HEK293T (cell line): ENCODE results near the gene CDH13.

Source experiments
- CTCF ChIA-PET: fragments of 350-600 bp; formaldehyde crosslinking; extraction: SDS; loops from one replicate; lab custom pipeline; 2021; ENCODE audit warnings: antibody characterized with exemption, inconsistent platforms; lab: Yijun Ruan, JAX
- POLR2A ChIA-PET: fragments of 350-600 bp; formaldehyde crosslinking; extraction: SDS; loops from one replicate; lab custom pipeline; 2020; ENCODE audit warnings: antibody characterized with exemption, inconsistent platforms; lab: Yijun Ruan, JAX
- DNase-seq: peaks from one replicate; pipeline ENCODE4 v3.0.0; 2012; ENCODE audit warnings: mixed read lengths; ENCODE audit errors: extremely low spot score
- ARNT ChIP-seq: fragments of 450-650 bp; IDR thresholded peaks from 2 replicates; pipeline ENCODE4 v1.6.1; 2017; ENCODE audit warnings: mild to moderate bottlenecking
- BHLHE40 ChIP-seq: fragments of 450-650 bp; IDR thresholded peaks from 2 replicates; pipeline ENCODE4 v1.6.1; 2016; ENCODE audit warnings: mild to moderate bottlenecking, moderate library complexity, borderline replicate concordance
- CTBP1 ChIP-seq: fragments of 450-650 bp; IDR thresholded peaks from 2 replicates; pipeline ENCODE4 v1.6.1; 2016; ENCODE audit warnings: borderline replicate concordance
- ELF4 ChIP-seq: fragments of 450-650 bp; IDR thresholded peaks from 2 replicates; pipeline ENCODE4 v1.6.1; 2017; ENCODE audit warnings: antibody characterized with exemption
- FOXA1 ChIP-seq: fragments of 450-650 bp; IDR thresholded peaks from 2 replicates; pipeline ENCODE4 v1.6.1; 2016; ENCODE audit warnings: mild to moderate bottlenecking
- FOXK2 ChIP-seq: fragments of 450-650 bp; IDR thresholded peaks from 2 replicates; pipeline ENCODE4 v1.6.1; 2016; ENCODE audit warnings: mild to moderate bottlenecking
- FOXM1 ChIP-seq: fragments of 450-650 bp; IDR thresholded peaks from 2 replicates; pipeline ENCODE4 v1.6.1; 2017; ENCODE audit warnings: mild to moderate bottlenecking, borderline replicate concordance
- HDGF ChIP-seq: fragments of 450-650 bp; IDR thresholded peaks from 2 replicates; pipeline ENCODE4 v1.6.1; 2017; ENCODE audit warnings: antibody characterized with exemption, borderline replicate concordance
- L3MBTL2 ChIP-seq: fragments of 450-650 bp; conservative IDR thresholded peaks from 2 replicates; pipeline ENCODE4 v1.6.1; 2016; ENCODE audit warnings: mild to moderate bottlenecking
- LEF1 ChIP-seq: fragments of 450-650 bp; IDR thresholded peaks from 2 replicates; pipeline ENCODE4 v1.6.1; 2017; ENCODE audit warnings: mild to moderate bottlenecking, borderline replicate concordance
- NFRKB ChIP-seq: fragments of 450-650 bp; IDR thresholded peaks from 2 replicates; pipeline ENCODE4 v1.6.1; 2016; ENCODE audit warnings: mild to moderate bottlenecking, moderate library complexity
- SP1 ChIP-seq: fragments of 450-650 bp; IDR thresholded peaks from 2 replicates; pipeline ENCODE4 v1.6.1; 2017
- SUZ12 ChIP-seq: fragments of 450-650 bp; IDR thresholded peaks from 2 replicates; pipeline ENCODE4 v1.6.1; 2016; ENCODE audit warnings: mild to moderate bottlenecking
- TARDBP ChIP-seq: fragments of 450-650 bp; IDR thresholded peaks from 2 replicates; pipeline ENCODE4 v1.6.1; 2016
- ZNF384 ChIP-seq: fragments of 450-650 bp; IDR thresholded peaks from 2 replicates; pipeline ENCODE4 v1.6.1; 2016
- TF ChIP-seq, protein P1 (sequence below): fragments of 450-650 bp; IDR thresholded peaks from 2 replicates; pipeline ENCODE4 v1.6.1; 2016

CDH13 gene

GRCh38 chr16:83031524-83031923 is 404.8 kb downstream of the CDH13 start:
- TF ChIP-seq NFRKB (no peak), ZNF384 (no peak), FOXM1 (no peak), LEF1 (no peak)
- POLR2A ChIA-PET = no interaction called here
- DNase-seq = no peak
- CTCF ChIA-PET = no interaction called here

GRCh38 chr16:83037102-83037501 is 410.3 kb downstream of the CDH13 start:
- DNase-seq = no peak
- TF ChIP-seq FOXM1 = no peak
- TF ChIP-seq FOXA1 = no peak
- TF ChIP-seq ARNT = no peak
- TF ChIP-seq NFRKB = no peak
- no peak for TF ChIP-seq TARDBP
- no peak for TF ChIP-seq SUZ12
- no peak for TF ChIP-seq FOXK2
- TF ChIP-seq ELF4 = no peak
- TF ChIP-seq HDGF = no peak
- TF ChIP-seq BHLHE40 = no peak
- TF ChIP-seq L3MBTL2 = no peak
- ChIA-PET CTCF (no interaction called here), POLR2A (no interaction called here)

GRCh38 chr16:83037884-83038283 is 411.1 kb downstream of the CDH13 start:
- DNase-seq = no peak
- POLR2A ChIA-PET = no interaction called here
- CTCF ChIA-PET = no interaction called here
- TF ChIP-seq HDGF = no peak
- no peak for TF ChIP-seq TARDBP
- TF ChIP-seq NFRKB = no peak
- no peak for TF ChIP-seq ARNT
- TF ChIP-seq FOXK2 = no peak
- no peak for TF ChIP-seq FOXM1
- TF ChIP-seq FOXA1 = no peak
- TF ChIP-seq SUZ12 = no peak
- no peak for TF ChIP-seq SP1
- TF ChIP-seq LEF1 = no peak
- TF ChIP-seq, protein P1, sequence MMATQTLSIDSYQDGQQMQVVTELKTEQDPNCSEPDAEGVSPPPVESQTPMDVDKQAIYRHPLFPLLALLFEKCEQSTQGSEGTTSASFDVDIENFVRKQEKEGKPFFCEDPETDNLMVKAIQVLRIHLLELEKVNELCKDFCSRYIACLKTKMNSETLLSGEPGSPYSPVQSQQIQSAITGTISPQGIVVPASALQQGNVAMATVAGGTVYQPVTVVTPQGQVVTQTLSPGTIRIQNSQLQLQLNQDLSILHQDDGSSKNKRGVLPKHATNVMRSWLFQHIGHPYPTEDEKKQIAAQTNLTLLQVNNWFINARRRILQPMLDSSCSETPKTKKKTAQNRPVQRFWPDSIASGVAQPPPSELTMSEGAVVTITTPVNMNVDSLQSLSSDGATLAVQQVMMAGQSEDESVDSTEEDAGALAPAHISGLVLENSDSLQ = no peak
- no peak for TF ChIP-seq L3MBTL2
- no peak for TF ChIP-seq CTBP1
- no peak for TF ChIP-seq ELF4
- TF ChIP-seq BHLHE40 = no peak
- TF ChIP-seq ZNF384 = no peak

DNA sequence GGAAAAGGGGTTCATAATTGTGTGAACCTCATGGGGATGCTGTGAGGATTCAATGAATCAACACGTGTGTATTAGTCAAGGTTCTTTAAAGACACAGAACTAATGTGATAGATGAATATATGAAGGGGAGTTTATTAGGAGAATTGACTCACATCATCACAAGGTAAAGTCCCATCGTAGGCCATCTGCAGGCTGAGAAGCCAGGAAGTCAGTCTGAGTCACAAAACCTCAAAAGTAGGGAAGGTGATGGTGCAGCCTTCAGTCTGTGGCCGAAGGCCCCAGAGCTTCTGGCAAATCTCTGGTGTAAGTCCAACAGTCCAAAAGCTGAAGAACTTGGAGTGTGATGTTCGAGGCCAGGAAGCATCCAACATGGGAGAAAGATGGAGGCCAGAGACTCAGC is 413.4 kb downstream of the CDH13 start:
- TF ChIP-seq ELF4 (no peak), LEF1 (no peak), SUZ12 (no peak), FOXK2 (no peak), TARDBP (no peak), FOXA1 (no peak), CTBP1 (no peak), HDGF (no peak), L3MBTL2 (no peak), ARNT (no peak), SP1 (no peak), FOXM1 (no peak), ZNF384 (no peak), BHLHE40 (no peak)
- TF ChIP-seq, protein P1 = no peak
- POLR2A ChIA-PET = no interaction called here

GRCh38 chr16:83044589-83044988 is 417.8 kb downstream of the CDH13 start:
- POLR2A ChIA-PET = no interaction called here
- no peak for DNase-seq
- TF ChIP-seq, protein P1 = no peak
- no peak for TF ChIP-seq CTBP1
- TF ChIP-seq BHLHE40 = no peak
- TF ChIP-seq ZNF384 = no peak
- no peak for TF ChIP-seq LEF1
- TF ChIP-seq L3MBTL2 = no peak
- no peak for TF ChIP-seq FOXA1
- no peak for TF ChIP-seq NFRKB
- TF ChIP-seq HDGF = no peak
- TF ChIP-seq SUZ12 = no peak
- no peak for TF ChIP-seq SP1
- TF ChIP-seq TARDBP = no peak
- TF ChIP-seq FOXM1 = no peak
- CTCF ChIA-PET = no interaction called here

More for the DNA sequence above, 413.4 kb downstream of the CDH13 start:
- CTCF ChIA-PET = no interaction called here
- DNase-seq = no peak

GRCh38 chr16:83045790-83046189 is 419.0 kb downstream of the CDH13 start:
- ChIA-PET CTCF (no interaction called here), POLR2A (no interaction called here)
- TF ChIP-seq SP1 = no peak
- no peak for DNase-seq

- no peak for DNase-seq
- POLR2A ChIA-PET = no interaction called here
- CTCF ChIA-PET = no interaction called here
- TF ChIP-seq SP1 (no peak), FOXK2 (no peak), L3MBTL2 (no peak), CTBP1 (no peak)
- TF ChIP-seq, protein P1 = no peak
Measured at GRCh38 chr16:83046664-83047063, 419.9 kb downstream of the CDH13 start.
